HG02973 (cell line): ENCODE results near the gene EML4.

Experiments
- ATAC-seq: cut with Tn5 transposase; IDR thresholded peaks from one replicate; pipeline ENCODE4 v1.9.1; 2021; ENCODE audit warnings: moderate library complexity; ENCODE audit not compliant: unreplicated experiment

The EML4 gene

DNA sequence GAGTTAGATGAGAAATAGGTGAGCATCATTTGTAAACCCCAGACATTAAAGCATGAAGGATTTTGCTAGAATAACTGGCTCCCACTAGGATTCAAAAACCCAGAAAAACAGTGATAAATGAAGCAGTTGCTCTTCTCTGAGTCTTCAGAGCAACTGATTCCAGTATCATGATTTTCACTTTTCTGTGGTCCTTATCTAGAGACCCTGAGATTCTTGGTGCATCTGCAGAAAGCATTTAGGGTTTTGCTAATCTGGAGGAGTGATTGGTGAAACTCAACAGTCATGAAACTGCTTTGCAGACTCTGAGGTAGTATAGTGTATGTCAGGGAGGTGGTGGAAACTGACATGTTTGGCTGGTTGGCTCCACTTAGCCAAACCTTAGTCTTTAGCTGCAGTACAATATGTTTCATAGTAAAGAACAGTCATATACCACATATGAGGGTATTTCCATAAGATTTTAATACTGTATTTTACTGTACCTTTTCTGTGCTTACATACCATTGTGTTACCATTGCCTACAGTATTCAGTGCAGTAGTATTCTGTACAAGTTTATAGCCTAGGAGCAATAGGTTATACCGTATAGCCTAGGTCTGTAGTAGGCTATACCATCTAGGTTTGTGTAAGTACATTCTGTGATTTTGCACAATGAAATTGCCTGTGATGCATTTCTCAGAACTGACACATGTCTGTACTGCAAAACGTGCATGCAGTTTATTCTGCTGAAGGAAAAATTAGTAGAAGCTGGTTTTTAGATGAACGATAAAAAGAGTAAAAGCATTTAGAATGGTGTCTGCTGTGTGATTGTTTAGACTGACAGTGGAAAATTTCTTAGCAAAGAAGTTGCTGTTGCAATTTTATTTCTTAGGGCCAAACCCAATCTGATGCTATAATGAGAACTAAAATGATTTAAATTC, 23.8 kb downstream of the EML4 start:
- ATAC-seq: peak; percentile 61

DNA sequence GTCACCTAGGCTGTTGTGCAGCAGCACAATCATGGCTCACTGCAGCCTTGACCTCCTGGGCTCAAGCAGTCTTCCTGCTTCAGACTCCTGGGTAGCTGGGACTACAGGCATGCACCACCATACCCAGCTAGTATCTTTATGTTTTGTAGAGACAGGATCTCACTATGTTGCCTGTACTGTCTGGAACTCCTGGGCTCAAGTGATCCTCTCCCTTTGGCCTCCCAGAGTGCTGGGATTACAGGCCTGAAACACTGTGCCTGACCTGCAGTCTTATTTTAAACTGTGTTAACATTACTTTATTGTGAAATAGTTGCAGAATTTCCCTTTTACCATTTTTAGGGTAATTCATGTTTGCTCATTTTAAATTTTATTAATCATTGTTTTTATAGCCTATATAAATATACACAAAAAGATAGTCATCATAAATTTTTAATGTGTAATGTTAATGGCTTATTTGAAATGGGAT, 24.6 kb downstream of the EML4 start:
- no peak for ATAC-seq

DNA sequence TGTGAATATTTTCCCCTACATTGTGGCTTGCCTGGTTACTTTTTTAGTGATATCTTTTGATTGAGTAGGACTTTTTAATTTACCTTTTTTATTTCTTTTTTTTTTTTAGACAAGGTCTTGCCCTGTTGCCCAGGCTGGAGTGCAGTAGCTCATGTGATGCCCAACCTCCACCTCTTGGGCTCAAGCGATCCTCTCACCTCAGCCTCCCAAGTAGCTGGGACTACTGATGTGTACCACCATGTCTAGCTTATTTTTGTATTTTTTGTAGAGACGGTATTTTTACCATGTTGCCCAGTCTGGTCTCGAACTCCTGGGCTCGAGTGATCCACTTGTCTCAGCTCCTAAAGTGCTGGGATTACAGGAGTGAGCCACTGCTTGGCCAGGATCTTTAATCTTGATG, 25.3 kb downstream of the EML4 start:
- ATAC-seq: no peak

DNA sequence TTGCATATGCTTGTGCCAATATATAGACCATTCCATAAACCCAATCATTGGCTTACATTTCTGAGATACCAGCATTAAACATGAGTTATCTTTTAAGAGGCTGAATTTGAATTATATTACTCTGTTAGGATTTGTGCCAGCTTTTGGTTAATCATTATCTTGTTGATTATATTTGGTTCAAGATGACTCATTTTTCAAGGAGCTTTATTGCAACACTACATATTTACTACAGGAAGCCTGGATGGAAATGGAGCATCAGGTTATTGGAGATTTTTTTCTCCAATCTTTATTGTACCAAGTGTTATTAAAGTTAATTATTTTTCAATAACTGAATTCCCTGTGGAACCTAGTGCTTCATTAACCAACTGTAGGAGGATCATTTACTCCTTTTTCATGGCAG, 26.4 kb downstream of the EML4 start:
- ATAC-seq: no peak

DNA sequence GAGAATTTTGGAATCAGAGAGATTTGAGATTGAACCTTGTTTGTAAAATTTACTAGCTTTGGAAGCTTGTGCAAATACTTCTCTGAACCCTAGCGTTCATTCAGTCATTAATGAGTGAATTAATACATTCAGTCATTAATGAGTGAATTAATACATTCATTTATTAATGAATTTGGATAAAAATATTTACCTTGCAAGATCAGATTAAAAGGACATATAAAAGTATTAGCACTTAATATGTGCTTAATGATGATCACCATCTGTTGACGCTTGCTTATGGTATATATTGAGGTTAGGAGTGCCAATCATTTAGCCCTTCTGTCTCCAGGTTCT, 26.9 kb downstream of the EML4 start:
- no peak for ATAC-seq

DNA sequence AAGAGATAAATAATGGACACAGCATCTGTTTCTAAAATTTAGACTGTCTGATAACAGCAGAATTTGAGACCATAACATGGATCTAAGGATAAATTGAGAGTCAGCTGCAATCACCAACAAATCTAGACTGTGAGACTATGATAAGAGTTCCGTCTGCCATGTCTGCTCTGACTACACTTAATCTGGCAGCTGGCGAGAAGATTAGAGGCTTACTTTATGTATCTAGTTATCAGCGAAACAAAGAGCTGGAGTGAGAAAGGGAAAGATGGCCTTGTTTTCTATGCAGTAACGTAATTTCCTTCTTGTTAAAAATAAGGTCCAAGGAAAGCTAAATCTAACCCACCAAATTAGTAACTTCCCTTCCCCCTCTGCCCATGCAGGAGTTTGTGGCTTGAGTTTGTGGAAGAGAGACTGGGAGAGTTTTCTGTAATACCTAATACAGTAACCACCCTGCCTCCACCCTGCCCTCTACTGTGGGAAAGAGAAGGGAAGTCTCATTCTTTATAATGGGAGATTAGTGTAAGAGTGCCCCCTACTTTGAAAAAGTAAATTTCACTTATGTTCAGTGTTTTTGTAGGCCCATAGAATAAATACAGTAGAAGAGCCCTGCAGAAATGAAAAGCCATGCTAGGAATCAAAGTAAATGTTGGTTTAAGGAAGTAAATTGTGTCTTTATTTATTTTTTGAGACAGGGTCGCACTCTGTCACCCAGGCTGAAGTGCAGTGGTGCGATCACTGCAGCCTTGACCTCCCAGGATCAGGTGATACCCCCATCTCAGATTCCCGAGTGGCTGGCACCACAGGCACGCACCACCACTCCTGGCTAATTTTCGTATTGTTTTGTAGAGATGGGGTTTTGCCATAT, 27.5 kb downstream of the EML4 start:
- ATAC-seq: no peak

DNA sequence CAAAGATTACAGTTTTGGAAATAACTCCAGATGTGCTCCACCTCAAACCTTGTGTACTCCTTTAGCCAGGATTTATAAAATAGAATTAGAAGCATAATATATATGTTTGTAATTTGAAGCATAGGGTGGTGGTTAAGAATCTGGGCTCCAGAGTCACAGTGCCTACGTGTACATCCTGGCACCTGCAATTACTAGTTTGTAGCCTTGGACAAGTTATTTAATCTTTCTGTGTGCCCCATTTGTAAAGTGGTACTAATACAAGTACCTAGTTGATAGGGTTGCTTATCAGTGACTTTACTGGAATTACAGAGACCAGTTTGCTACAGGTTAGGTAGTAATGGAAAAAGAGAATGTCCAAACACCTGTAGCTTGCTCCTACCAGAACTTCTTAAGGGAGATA, 28.6 kb downstream of the EML4 start:
- no peak for ATAC-seq

DNA sequence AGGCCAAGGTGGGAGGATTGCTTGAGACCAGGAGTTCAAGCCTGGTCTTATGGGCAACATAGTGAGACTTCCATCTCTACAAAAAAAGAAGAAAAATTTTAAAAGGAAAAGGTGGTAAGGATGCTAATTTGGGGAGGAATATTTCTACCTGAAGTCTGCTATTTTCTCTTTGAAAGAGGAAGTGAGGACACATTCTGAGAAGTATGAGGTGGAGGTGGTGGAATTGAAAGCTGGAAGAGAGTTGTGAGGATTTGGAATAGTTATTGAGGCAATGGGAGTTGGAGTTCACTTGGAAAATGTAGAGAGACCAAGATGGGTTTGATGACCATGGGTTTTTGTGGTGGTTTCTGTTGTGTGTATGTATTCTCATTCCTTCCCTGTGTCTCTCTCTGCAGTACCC, 29.3 kb downstream of the EML4 start:
- no peak for ATAC-seq

DNA sequence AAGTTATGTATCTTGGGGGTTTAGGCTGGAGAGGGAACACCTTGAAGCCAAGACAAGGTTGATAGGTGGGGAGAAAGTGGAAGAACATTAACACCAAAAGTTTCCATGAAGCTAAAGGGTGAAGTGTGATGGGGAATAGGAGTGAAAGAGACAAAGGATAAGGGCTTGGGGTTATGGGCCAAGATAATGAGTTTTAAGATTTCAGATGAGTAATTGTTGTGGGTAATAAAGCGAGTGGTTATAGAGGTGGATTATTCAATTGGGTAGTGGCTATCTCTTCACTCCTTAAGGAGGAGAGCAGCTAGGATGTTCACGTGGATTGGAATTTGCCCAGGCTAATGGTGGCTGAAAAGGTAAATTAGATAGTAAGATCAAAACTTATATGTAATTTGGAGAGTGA, 29.8 kb downstream of the EML4 start:
- no peak for ATAC-seq

DNA sequence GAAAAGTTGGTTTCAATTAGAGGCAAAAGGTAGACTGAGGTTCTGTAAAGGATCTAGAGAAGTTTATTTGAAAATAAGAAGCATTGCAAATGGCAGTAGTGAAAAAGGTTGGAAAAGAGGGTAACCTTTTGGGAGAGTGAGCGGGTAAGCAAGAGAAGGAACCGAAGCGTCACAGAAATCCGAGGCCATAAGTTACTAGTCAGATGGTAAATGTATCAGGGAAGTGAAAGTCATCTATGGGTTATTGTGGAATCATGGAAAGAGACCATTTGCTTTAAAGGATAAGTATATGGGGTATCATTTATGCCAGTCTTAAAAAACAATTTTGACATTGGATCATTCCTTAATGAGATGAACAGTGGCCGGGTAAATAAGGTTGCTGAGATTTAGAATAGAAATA, 30.5 kb downstream of the EML4 start:
- ATAC-seq: no peak

DNA sequence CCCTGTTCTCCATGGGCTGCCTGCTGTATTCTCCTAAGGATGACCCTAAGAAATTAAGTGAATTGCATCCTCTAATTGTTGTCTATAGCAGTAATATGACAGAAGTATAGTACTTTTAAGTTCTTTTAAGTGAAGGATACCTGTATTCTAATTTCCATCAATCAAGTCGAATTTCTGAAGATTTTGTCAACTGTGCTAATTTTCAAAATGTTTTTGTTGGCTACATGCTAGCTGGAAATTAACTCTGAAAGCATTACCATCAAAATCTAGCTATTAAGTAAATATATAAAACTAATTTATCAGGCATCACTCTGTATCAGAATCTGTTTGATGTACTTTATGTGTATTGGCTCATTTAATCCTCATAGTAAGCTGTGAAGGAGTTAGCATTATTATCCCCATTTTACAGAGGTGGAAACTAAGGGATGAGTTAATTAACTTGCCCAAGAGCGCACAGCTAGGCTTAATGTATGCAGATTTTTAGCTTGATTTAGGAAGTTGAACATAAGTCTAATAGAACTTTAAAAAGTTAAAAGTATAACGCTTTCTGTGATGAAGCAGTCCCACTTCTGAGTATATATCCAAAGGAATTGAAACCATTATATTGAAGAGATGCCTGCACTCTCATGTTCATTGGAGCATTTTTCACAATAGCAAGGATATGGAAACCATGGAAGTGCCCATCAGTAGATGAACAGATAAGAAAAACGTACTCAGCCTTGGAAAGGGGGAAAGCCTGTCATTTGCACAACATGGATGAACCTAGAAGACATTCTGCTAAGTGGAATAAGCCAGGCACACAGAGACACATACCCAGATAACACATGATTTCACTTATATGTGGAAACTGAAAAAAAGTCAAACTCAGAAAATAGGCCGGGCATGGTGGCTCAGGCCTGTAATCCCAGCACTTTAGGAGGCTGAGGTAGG, 32.0 kb downstream of the EML4 start:
- ATAC-seq: no peak

DNA sequence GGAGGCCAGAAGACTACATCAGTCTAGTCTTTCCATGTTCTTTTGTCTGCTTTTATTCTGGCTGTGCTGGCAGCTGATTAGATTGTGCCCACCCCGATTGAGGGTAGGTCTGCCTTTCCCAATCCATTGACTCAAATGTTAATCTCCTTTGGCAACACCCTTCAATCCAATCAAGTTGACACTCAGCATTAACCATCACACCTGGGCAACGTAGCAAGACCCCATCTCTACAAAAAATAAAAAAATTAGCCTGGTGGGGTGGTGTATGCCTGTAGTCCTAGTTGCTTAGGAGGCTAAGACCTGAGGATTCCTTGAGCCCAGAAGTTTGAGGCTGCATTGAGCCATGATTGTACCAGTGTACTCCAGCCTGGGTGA, 33.5 kb downstream of the EML4 start:
- ATAC-seq: no peak

DNA sequence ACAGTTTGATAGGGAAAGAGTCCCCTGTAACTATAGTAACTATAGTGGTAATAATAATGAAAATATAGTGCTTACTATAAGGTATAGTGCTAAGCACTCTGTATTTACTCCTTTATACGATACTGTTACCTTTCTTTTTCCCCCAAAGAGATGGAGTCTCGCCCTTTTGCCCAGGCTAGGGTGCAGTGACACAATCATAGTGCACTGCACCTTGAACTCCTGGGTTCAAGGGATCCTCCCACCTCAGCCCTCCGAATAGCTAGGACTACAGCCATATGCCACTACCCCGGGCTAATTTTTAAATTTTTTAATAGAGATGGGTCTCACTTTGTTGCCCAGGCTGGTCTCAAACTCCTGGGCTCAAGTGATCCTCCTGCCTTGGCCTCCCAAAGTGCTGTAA, 34.6 kb downstream of the EML4 start:
- no peak for ATAC-seq

DNA sequence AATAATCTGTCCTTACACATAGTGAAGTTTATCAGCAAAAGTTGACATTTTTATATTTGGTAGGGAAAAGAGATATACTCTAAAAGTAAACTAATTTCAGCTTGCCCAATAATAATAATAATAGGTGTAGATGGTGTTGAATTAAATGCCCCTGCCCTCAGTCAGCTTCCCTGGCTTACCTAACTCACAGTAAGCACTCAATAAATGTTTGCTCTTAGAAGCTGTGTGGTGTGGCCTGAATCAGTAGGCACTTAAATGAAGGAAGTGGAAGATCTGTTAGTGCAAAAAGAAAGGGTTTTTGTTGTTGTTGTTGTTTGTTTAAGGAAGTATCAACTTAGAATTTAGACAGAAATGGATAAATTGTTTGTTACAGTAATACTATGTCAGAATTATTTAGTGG, 36.2 kb downstream of the EML4 start:
- no peak for ATAC-seq

DNA sequence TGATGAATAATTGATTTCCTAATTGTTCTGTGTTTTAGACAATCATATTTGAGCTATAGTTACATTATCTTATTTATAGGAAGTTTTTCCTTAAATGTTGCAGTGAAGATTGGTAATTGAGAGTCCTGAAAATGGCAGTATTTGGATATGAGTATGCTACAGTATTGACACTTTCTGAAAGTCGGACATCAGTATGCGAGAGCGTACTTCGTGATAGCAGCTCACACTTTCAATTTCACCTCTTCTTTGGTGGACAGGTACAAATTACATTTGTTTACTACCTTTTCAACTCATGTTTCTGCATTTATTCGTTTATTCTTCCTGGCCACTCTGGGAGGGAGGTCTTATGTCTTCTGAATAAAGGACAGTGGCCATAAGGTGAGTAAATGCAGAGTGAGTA, 38.7 kb downstream of the EML4 start:
- no peak for ATAC-seq

DNA sequence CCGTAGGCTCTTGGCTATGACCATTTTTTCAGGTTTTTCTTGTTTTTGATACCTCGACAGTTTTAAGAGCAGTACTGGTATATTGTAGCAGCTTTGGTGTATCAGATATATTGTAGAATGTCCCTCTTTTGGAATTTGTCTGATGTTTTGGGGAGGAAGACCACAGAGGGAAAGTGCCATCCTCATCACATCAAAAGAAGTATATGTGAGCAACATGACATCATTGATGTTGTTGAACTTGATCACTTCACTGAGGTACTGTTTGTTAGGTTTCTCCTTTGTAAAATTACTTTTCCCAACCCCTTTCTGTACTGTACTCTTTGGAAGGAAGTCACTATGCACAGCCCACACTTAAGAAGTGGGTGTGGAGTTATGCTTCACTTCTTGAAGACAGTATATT, 41.0 kb downstream of the EML4 start:
- ATAC-seq: no peak

DNA sequence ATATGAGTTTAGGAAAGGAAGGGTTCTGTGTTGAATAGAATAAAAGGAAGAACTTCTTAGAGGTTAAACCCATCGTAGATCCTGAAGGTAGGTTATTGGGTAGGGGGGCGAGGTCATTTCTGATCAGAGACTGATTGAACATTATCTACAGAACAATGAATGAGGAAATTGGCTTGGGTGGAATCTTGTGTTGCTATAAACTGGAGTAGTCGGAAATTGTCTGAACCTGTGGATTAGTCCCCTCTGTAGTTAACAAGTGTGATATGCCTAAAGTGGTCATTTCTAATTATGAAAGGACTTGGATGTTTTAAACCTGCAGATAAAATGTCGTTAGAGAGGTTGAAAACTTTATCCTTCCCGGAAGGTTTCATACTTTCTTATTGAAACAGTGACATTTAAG, 42.1 kb downstream of the EML4 start:
- ATAC-seq: no peak

DNA sequence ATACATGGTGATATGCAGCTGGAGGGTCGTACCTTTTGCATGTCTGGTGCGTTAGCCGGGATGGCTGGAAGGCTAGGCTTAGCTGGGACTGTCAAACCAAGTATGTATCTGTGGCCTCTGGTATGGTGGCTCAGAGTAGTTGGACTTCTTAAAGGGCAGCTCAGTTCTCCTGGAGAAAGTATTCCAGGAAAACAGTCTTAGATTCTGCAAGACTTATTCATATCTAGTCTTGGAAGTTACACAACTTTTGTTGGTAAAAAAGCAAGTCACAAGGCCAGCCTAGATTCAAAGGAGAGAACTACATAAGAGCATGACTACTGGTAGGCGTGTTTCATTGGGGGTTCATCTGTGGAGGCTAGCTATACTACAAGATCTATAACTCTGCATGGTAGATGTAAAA, 45.5 kb downstream of the EML4 start:
- no peak for ATAC-seq

DNA sequence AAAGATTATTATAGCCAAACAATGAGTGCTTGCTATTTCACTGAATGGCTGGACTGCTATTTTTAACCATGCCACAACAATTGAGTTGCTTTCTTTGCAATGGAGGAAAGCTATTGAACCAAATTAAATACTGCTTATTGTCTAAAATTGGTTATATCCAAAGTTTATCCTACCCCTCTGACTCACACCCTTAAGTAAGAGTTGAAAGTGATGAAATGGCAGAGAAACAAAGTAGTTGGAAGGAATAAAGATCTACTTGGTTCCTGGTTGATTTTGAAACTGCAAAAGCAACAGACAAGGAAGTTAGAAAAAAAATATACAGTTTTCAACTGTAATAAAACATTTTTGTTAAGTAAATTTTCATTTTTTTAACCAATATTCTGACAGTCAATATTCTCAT, 47.5 kb downstream of the EML4 start:
- no peak for ATAC-seq

DNA sequence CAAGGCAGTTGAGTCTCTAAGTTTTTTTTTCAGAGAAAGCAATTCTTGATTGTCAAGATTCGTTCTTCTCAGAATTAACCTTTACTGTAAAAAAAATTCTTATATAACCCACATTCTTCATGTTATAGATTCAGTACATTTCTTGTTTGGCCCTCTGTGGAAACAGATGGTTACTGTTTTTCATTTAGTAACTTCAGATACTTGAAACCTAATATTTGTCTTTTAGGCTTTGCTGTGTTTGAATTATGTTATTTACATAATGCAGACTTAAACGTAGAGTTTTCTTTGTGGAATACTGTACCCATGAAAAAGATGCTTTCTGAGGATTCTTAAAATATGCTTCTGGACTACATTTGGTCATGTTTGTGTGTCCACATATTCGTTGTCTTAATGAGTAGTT, 48.2 kb downstream of the EML4 start:
- ATAC-seq: no peak

DNA sequence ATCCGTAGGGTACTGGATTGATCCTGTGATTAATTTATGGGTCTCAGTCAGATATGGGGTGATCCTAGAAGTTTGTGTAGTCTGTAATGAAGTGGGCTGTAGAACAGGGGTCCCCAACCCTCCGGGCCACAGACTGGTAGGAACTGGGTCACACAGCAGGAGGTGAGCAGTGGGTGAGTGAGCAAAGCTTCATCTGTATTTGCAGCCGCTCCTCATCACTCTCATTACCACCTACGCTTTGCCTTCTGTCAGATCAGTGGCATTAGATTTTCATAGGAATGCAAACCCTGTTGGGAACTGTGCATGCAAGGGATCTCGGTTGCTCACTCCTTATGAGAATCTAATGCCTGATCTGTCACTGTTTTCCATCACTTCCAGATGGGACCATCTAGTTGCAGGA, 48.8 kb downstream of the EML4 start:
- ATAC-seq: no peak
